ENCODE measurements around the gene LAMTOR4. TPM values are rescaled to one million over a fixed set of nuclear protein-coding genes. Genes with fewer than 3 reads are reported as not detected.
"Not testable (repeated sequence)": the region's sequence is repeated elsewhere in the genome, so short reads cannot be mapped to it uniquely, and the experiment has no call there.

LAMTOR4 gene
- total RNA-seq, 1 donor from 2014 or later, result 106 TPM

- peak; percentile 43 for DNase-seq (ENCODE audit: low spot score, unreplicated experiment)
- TF ChIP-seq CTCF (IDR thresholded peaks at IDR 0.05; ENCODE audit: unreplicated experiment), result peak; percentile 90
- Mint-ChIP-seq H3K27ac (no peak overlapping the region), H3K4me3 (ENCODE audit: low read depth) (no peak overlapping the region), H3K27me3 (peaks cover 9% of the 10 kb centered on the region), H3K36me3 (ENCODE audit: insufficient read depth) (no peaks in the 10 kb centered on the region), H3K9me3 (ENCODE audit: low read depth) (no peaks in the 10 kb centered on the region), H3K4me1 (ENCODE audit: low read depth) (peaks cover 1% of the 10 kb centered on the region)
Measured at GRCh38 chr7:100132697-100133151, 16.0 kb upstream of the LAMTOR4 start.

- TF ChIP-seq CTCF (IDR thresholded peaks at IDR 0.05; ENCODE audit: unreplicated experiment), result no peak
- no peaks in the 10 kb centered on the region for H3K9me3 Mint-ChIP-seq (ENCODE audit: low read depth)
Measured at GRCh38 chr7:100137851-100138760, 10.6 kb upstream of the LAMTOR4 start.

GRCh38 chr7:100141555-100141949 lies 7.2 kb upstream of the LAMTOR4 start:
- Mint-ChIP-seq H3K9me3 (ENCODE audit: low read depth) (no peaks in the 10 kb centered on the region), H3K4me3 (ENCODE audit: low read depth) (no peak overlapping the region), H3K4me1 (ENCODE audit: low read depth) (no peaks in the 10 kb centered on the region), H3K27me3 (peaks cover 5% of the 10 kb centered on the region), H3K36me3 (ENCODE audit: insufficient read depth) (no peaks in the 10 kb centered on the region), H3K27ac (no peak overlapping the region)
- TF ChIP-seq CTCF (IDR thresholded peaks at IDR 0.05; ENCODE audit: unreplicated experiment), result no peak
- DNase-seq (ENCODE audit: low spot score, unreplicated experiment), result no peak

More at GRCh38 chr7:100137851-100138760, 10.6 kb upstream of the LAMTOR4 start:
- no peak for DNase-seq (ENCODE audit: low spot score, unreplicated experiment)
- Mint-ChIP-seq H3K27ac (no peak overlapping the region), H3K4me3 (ENCODE audit: low read depth) (no peak overlapping the region), H3K36me3 (ENCODE audit: insufficient read depth) (no peaks in the 10 kb centered on the region), H3K4me1 (ENCODE audit: low read depth) (no peaks in the 10 kb centered on the region), H3K27me3 (peaks cover 5% of the 10 kb centered on the region)

GRCh38 chr7:100142461-100142860 lies 6.3 kb upstream of the LAMTOR4 start:
- Mint-ChIP-seq H3K4me1 (ENCODE audit: low read depth) (no peaks in the 10 kb centered on the region), H3K4me3 (ENCODE audit: low read depth) (no peak overlapping the region), H3K27ac (no peak overlapping the region), H3K36me3 (ENCODE audit: insufficient read depth) (no peaks in the 10 kb centered on the region), H3K27me3 (peaks cover 5% of the 10 kb centered on the region), H3K9me3 (ENCODE audit: low read depth) (no peaks in the 10 kb centered on the region)
- DNase-seq (ENCODE audit: low spot score, unreplicated experiment), result no peak
- no peak for TF ChIP-seq CTCF (IDR thresholded peaks at IDR 0.05; ENCODE audit: unreplicated experiment)

- not testable (repeated sequence) for H3K27me3 Mint-ChIP-seq; DNase-seq (ENCODE audit: low spot score, unreplicated experiment); H3K9me3 Mint-ChIP-seq (ENCODE audit: low read depth); H3K27ac Mint-ChIP-seq; H3K36me3 Mint-ChIP-seq (ENCODE audit: insufficient read depth); H3K4me3 Mint-ChIP-seq (ENCODE audit: low read depth)
- H3K4me1 Mint-ChIP-seq (ENCODE audit: low read depth), result peaks cover 11% of the 10 kb centered on the region
Measured at GRCh38 chr7:100146350-100146749, 2.4 kb upstream of the LAMTOR4 start.

- Mint-ChIP-seq H3K4me3 (ENCODE audit: low read depth) (no peak overlapping the region), H3K4me1 (ENCODE audit: low read depth) (peaks cover 11% of the 10 kb centered on the region), H3K9me3 (ENCODE audit: low read depth) (no peaks in the 10 kb centered on the region)
Measured at GRCh38 chr7:100147278-100147677, 1.4 kb upstream of the LAMTOR4 start.

More at GRCh38 chr7:100147278-100147677, 1.4 kb upstream of the LAMTOR4 start:
- no peaks in the 10 kb centered on the region for H3K27me3 Mint-ChIP-seq
- no peak for DNase-seq (ENCODE audit: low spot score, unreplicated experiment)
- peaks cover 5% of the 10 kb centered on the region for H3K36me3 Mint-ChIP-seq (ENCODE audit: insufficient read depth)
- H3K27ac Mint-ChIP-seq, result no peak overlapping the region
- TF ChIP-seq CTCF (IDR thresholded peaks at IDR 0.05; ENCODE audit: unreplicated experiment), result no peak
